CD4-positive, alpha-beta T cell (primary cell): ENCODE measurements around the gene DDC. TPM values are rescaled to one million over a fixed set of nuclear protein-coding genes. Genes with fewer than 3 reads are reported as not detected.

ENCODE experiments used
- ATAC-seq: fragments of 200-7000 bp; cut with Tn5 transposase; one replicate; pipeline ENCODE4 v1.10.0; 2022; ENCODE audit warnings: mild to moderate bottlenecking; ENCODE audit not compliant: poor library complexity
- CTCF ChIA-PET: fragments of 350-600 bp; sonication (Branson Sonifier 250); formaldehyde crosslinking; loops from one replicate; lab custom pipeline; 2021; ENCODE audit warnings: antibody characterized with exemption, inconsistent platforms; lab: Charles Lee
- POLR2A ChIA-PET: fragments of 350-600 bp; sonication (Branson Sonifier 250); formaldehyde crosslinking; loops from one replicate; lab custom pipeline; 2021; ENCODE audit warnings: antibody characterized with exemption, inconsistent platforms; lab: Charles Lee
- DNase-seq, 14 experiments: peaks; one replicate each; pipeline ENCODE4 v3.0.0-alpha.2; 2013 to 2020; ENCODE audit warnings: mixed read lengths in 2 of 14
- H3K27ac ChIP-seq, 2 donors: one replicate each; pipeline versions ENCODE4 v1.5.1 to v1.7.0; 2013; ENCODE audit warnings: low read length in 2 of 2, low read depth in 1 of 2, mild to moderate bottlenecking in 1 of 2
- H3K27me3 ChIP-seq, 2 experiments: 1 replicate in 1 of 2; 2 replicates in 1 of 2; pipeline versions ENCODE4 v1.6.1 to v1.7.0; 2013; ENCODE audit warnings: low read length in 2 of 2, control low read depth in 1 of 2, mild to moderate bottlenecking in 1 of 2, moderate library complexity in 1 of 2; ENCODE audit not compliant: insufficient read depth in 2 of 2, control insufficient read depth in 1 of 2
- H3K36me3 ChIP-seq: one replicate; pipeline ENCODE4 v1.6.1; 2013; ENCODE audit warnings: low read length, control low read depth; ENCODE audit not compliant: insufficient read depth
- H3K4me1 ChIP-seq: one replicate; pipeline ENCODE4 v1.6.1; 2013; ENCODE audit warnings: low read length, control low read depth; ENCODE audit not compliant: insufficient read depth
- H3K4me3 ChIP-seq: one replicate; pipeline ENCODE4 v1.5.1; 2013; ENCODE audit warnings: mild to moderate bottlenecking, low read length, moderate library complexity
- H3K9me3 ChIP-seq, 2 experiments: 1 replicate in 1 of 2; 2 replicates in 1 of 2; pipeline versions ENCODE4 v1.6.1 to v1.7.0; 2013; ENCODE audit warnings: low read length in 2 of 2, mild to moderate bottlenecking in 2 of 2, control low read depth in 1 of 2, moderate library complexity in 1 of 2; ENCODE audit not compliant: control insufficient read depth in 1 of 2, insufficient read depth in 1 of 2
- H3K27ac Mint-ChIP-seq: one replicate; pipeline ENCODE4 v1.8.0; 2020; ENCODE audit warnings: mixed read lengths
- H3K27me3 Mint-ChIP-seq: one replicate; pipeline ENCODE4 v1.8.0; 2021; ENCODE audit warnings: mixed read lengths
- H3K36me3 Mint-ChIP-seq: one replicate; pipeline ENCODE4 v1.8.0; 2021; ENCODE audit warnings: low read depth, mixed read lengths
- H3K4me1 Mint-ChIP-seq: one replicate; pipeline ENCODE4 v1.8.0; 2021; ENCODE audit warnings: low read depth, mixed read lengths
- H3K4me3 Mint-ChIP-seq: one replicate; pipeline ENCODE4 v1.8.0; 2020; ENCODE audit warnings: mild to moderate bottlenecking, mixed read lengths
- H3K9me3 Mint-ChIP-seq: one replicate; pipeline ENCODE4 v1.8.0; 2020; ENCODE audit warnings: mixed read lengths
- intact Hi-C, 2 experiments: fragments of 100-400 bp; cut with DNase I in 1 of 2; cut with micrococcal nuclease in 1 of 2; formaldehyde crosslinking; loops; one replicate each; pipeline versions ENCODE4 v1.15.1 to v1.9.0; 2023 to 2025; cut with DNase I, micrococcal nuclease
- total RNA-seq, 174 experiments: library from RNA in 2 of 174; stranded (reverse) in 2 of 174; gene quantifications; one replicate each; pipeline ENCODE4 v1.2.3 and lab custom pipeline; 2021 to 2026
- TF ChIP-seq, protein P1 (sequence below): fragments of 200-600 bp; IDR thresholded peaks from one replicate; pipeline ENCODE4 v1.8.0; 2022; ENCODE audit warnings: antibody characterized with exemption, mild to moderate bottlenecking

The DDC gene
- total RNA-seq, 2 experiments from 2014 or later, result not detected

GRCh38 chr7:50556247-50556991 is 8.8 kb downstream of the DDC start:
- ChIA-PET POLR2A (no interaction called here), CTCF (interaction anchor here (1.2 kb wide), 1 partner anchor 12 kb away, joined by 3 read pairs; no protein-coding TSS in a partner anchor)
- Histone ChIP-seq H3K9me3 (no peaks in the 10 kb centered on the region), H3K27ac (no peak overlapping the region), H3K4me3 (no peak overlapping the region), H3K27me3 (peaks cover 9 to 14% of the 10 kb centered on the region in 2 experiments), H3K36me3 (no peaks in the 10 kb centered on the region), H3K4me1 (no peaks in the 10 kb centered on the region)
- intact Hi-C loops, result no loop called here
- no peaks in the 10 kb centered on the region for H3K4me1 Mint-ChIP-seq
- no peaks in the 10 kb centered on the region for H3K36me3 Mint-ChIP-seq
- H3K4me3 Mint-ChIP-seq, result no peak overlapping the region
- no peak overlapping the region for H3K27ac Mint-ChIP-seq
- peaks cover 60% of the 10 kb centered on the region for H3K27me3 Mint-ChIP-seq
- ATAC-seq, result no peak
- H3K9me3 Mint-ChIP-seq, result no peaks in the 10 kb centered on the region
- DNase-seq, result no peak
- TF ChIP-seq, protein P1, sequence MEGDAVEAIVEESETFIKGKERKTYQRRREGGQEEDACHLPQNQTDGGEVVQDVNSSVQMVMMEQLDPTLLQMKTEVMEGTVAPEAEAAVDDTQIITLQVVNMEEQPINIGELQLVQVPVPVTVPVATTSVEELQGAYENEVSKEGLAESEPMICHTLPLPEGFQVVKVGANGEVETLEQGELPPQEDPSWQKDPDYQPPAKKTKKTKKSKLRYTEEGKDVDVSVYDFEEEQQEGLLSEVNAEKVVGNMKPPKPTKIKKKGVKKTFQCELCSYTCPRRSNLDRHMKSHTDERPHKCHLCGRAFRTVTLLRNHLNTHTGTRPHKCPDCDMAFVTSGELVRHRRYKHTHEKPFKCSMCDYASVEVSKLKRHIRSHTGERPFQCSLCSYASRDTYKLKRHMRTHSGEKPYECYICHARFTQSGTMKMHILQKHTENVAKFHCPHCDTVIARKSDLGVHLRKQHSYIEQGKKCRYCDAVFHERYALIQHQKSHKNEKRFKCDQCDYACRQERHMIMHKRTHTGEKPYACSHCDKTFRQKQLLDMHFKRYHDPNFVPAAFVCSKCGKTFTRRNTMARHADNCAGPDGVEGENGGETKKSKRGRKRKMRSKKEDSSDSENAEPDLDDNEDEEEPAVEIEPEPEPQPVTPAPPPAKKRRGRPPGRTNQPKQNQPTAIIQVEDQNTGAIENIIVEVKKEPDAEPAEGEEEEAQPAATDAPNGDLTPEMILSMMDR, result no peak

GRCh38 chr7:50555594-50556140 is 9.5 kb downstream of the DDC start:
- POLR2A ChIA-PET, result no interaction called here
- CTCF ChIA-PET, result interaction anchor here (1.2 kb wide), 1 partner anchor 12 kb away, joined by 3 read pairs; no protein-coding TSS in a partner anchor
- Histone ChIP-seq H3K27ac (no peak overlapping the region), H3K27me3 (peaks cover 9 to 14% of the 10 kb centered on the region in 2 experiments), H3K9me3 (no peaks in the 10 kb centered on the region), H3K4me1 (no peaks in the 10 kb centered on the region), H3K4me3 (no peak overlapping the region), H3K36me3 (no peaks in the 10 kb centered on the region)
- TF ChIP-seq, protein P1, result no peak
- intact Hi-C loops, result no loop called here
- H3K27ac Mint-ChIP-seq, result no peak overlapping the region
- H3K27me3 Mint-ChIP-seq, result peaks cover 60% of the 10 kb centered on the region
- DNase-seq (no peak), ATAC-seq (no peak)
- no peak overlapping the region for H3K4me3 Mint-ChIP-seq
- H3K9me3 Mint-ChIP-seq, result no peaks in the 10 kb centered on the region
- H3K4me1 Mint-ChIP-seq, result no peaks in the 10 kb centered on the region
- no peaks in the 10 kb centered on the region for H3K36me3 Mint-ChIP-seq

DNA sequence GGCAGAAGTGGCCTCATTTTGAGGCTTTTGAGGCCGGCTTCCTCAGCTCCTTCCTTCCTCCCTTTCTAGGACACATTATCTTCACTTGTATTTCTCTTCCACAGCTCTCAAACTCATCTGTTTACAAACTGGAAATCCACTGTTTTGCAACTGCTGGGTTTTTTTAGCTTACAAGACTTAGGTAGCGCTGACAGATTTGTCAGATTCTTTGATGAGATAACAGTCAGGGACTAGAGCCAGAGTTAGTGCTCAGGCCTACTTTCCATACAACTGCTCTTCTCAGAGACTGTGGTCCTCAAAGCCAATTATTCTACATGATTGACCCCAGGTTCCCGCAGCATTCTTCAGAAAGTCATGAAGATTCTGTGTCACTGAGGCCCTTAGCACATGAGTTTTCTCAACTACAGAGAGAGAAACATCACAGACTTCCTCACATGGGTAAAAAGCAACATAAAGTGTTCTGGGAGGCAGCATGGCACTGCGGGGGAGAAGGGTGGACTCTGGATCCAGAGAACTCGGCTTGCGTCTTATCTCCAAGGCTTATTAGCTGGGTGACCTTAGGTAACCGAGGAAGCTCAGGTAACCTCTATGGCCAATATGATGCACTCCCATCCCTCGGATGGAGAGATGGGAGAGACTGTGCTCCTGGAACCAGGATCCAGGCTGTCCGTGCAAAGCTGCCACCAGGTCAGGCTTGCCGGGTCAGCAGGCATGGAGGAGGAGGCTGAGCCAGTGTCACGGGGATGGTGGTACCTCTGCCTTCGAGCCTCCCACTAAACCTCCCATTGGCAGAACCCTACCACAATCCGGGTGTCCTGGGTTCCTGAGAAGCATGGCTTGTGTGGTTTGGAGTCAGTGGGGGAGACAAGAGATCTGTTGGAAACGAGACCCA is 10.5 kb downstream of the DDC start:
- TF ChIP-seq, protein P1, result no peak
- Histone ChIP-seq H3K27ac (no peak overlapping the region), H3K4me3 (no peak overlapping the region), H3K36me3 (no peaks in the 10 kb centered on the region), H3K9me3 (no peaks in the 10 kb centered on the region), H3K4me1 (no peaks in the 10 kb centered on the region), H3K27me3 (peaks cover 5 to 9% of the 10 kb centered on the region in 2 experiments)
- no peak overlapping the region for H3K27ac Mint-ChIP-seq
- DNase-seq (no peak), ATAC-seq (no peak)
- H3K27me3 Mint-ChIP-seq, result peaks cover 60% of the 10 kb centered on the region
- no peaks in the 10 kb centered on the region for H3K36me3 Mint-ChIP-seq
- intact Hi-C loops, result no loop called here
- H3K4me1 Mint-ChIP-seq, result no peaks in the 10 kb centered on the region
- ChIA-PET POLR2A (no interaction called here), CTCF (no interaction called here)
- no peak overlapping the region for H3K4me3 Mint-ChIP-seq
- no peaks in the 10 kb centered on the region for H3K9me3 Mint-ChIP-seq
